Measurements from ENCODE around the gene GNMT.

DNA sequence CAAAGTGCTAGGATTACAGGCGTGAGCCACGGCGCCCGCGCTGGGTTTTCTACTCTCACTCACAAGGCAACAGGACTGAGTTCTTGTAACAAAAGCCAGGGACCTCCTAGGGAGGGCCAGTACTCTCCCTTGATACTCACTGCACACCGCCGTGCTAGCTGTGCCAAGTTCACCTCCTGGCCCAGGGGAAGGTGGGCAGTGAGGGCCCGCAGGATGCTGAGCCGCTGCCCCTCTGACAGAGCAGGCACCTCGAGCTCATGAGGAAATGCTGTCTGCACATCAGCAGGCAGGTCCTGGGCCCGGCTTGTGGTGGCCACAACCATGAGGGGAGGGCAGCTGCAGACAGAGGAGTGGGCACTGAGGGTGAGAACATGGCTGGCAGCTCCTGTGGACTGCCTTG, 6.7 kb downstream of the GNMT start:
- TF ChIP-seq GATA3 (IDR thresholded peaks at IDR 0.05; ENCODE audit: low read depth, low read length) (no peak), GATA2 (IDR thresholded peaks at IDR 0.05; ENCODE audit: low read depth, low read length) (no peak)

Measured in SH-SY5Y (cell line).